Prostate gland (tissue), 2 donors: Measurements from ENCODE around the gene CNDP1. TPM values are rescaled to one million over a fixed set of nuclear protein-coding genes. Genes with fewer than 3 reads are reported as not detected.

Source experiments
- DNase-seq: peaks from one replicate; pipeline ENCODE4 v3.0.0-alpha.2; 2019; ENCODE audit warnings: low spot score
- H3K27ac ChIP-seq, 2 donors: fragments of 200-600 bp; sonication (generic); 2 replicates each; pipeline ENCODE4 v1.5.1; 2017 to 2019
- H3K27me3 ChIP-seq: fragments of 200-600 bp; sonication (generic); replicated peaks from 2 replicates; pipeline ENCODE4 v1.5.1; 2019; ENCODE audit not compliant: insufficient read depth
- H3K36me3 ChIP-seq, 2 donors: fragments of 200-600 bp; sonication (generic); 1 replicate in 1 of 2; 2 replicates in 1 of 2; pipeline versions ENCODE4 v1.5.1 to v1.8.1; 2017 to 2019
- H3K4me1 ChIP-seq: fragments of 200-600 bp; sonication (generic); replicated peaks from 2 replicates; pipeline ENCODE4 v1.5.1; 2019
- H3K4me3 ChIP-seq, 2 donors: fragments of 200-600 bp; sonication (generic); 2 replicates each; pipeline ENCODE4 v1.5.1; 2017 to 2019
- H3K9me3 ChIP-seq: fragments of 200-600 bp; sonication (generic); 2 replicates; pipeline ENCODE4 v1.5.1; 2017
- CTCF ChIP-seq, 4 experiments: fragments of 200-600 bp in 2 of 4; fragments of 450-650 bp in 2 of 4; sonication (generic) in 2 of 4; IDR thresholded peaks; 1 replicate in 3 of 4; 2 replicates in 1 of 4; pipeline ENCODE4 v1.5.1; 2016 to 2019; ENCODE audit warnings: antibody characterized with exemption in 4 of 4, mild to moderate bottlenecking in 2 of 4, moderate library complexity in 2 of 4
- POLR2A ChIP-seq: fragments of 450-650 bp; IDR thresholded peaks from one replicate; pipeline ENCODE4 v1.6.1; 2016; ENCODE audit warnings: antibody characterized with exemption, mild to moderate bottlenecking
- POLR2AphosphoS5 ChIP-seq: sonication (generic); formaldehyde crosslinking; IDR thresholded peaks from one replicate; pipeline ENCODE4 v1.6.1; 2017; ENCODE audit warnings: antibody characterized with exemption
- WGBS: methylation state at CpG from one replicate; pipeline ENCODE4 v1.1.5; 2018; 5-methylcytosine and 5-hydroxymethylcytosine counted together
- intact Hi-C: fragments of 100-400 bp; cut with DNase I; formaldehyde crosslinking; loops from one replicate; pipeline ENCODE4 v1.14.2; 2022
- total RNA-seq, 2 donors: library from RNA; depleted of rRNA; stranded (reverse); fragments of >200 nt; gene quantifications; one replicate each; pipeline ENCODE4 v1.1.0, GENCODE V29; 2016

The CNDP1 gene
- total RNA-seq, 2 donors from 2014 or later = not detected

GRCh38 chr18:74587441-74587840, 53.1 kb downstream of the CNDP1 start:
- TF ChIP-seq POLR2A = no peak
- TF ChIP-seq POLR2AphosphoS5 = no peak
- intact Hi-C loops = no loop called here
- WGBS = 75% methylated on average over 8 of the region's 8 CpGs
- Histone ChIP-seq H3K9me3 (no peaks in the 10 kb centered on the region), H3K36me3 (no peaks in the 10 kb centered on the region), H3K4me3 (no peak overlapping the region), H3K27me3 (peaks cover 5% of the 10 kb centered on the region), H3K27ac (no peak overlapping the region), H3K4me1 (no peaks in the 10 kb centered on the region)
- no peak for DNase-seq

GRCh38 chr18:74589021-74589420, 54.7 kb downstream of the CNDP1 start:
- intact Hi-C loops = no loop called here
- H3K27ac ChIP-seq = no peak overlapping the region

GRCh38 chr18:74589811-74590210, 55.5 kb downstream of the CNDP1 start:
- peaks cover 5% of the 10 kb centered on the region for H3K27me3 ChIP-seq
- WGBS = 81% methylated on average over 3 of the region's 3 CpGs
- intact Hi-C loops = no loop called here
- H3K4me3 ChIP-seq = no peak overlapping the region
- no peaks in the 10 kb centered on the region for H3K4me1 ChIP-seq
- no peak overlapping the region for H3K27ac ChIP-seq
- TF ChIP-seq CTCF (IDR thresholded peaks at IDR 0.05) (no peak), POLR2A (no peak), POLR2AphosphoS5 (no peak)
- no peak for DNase-seq
- no peaks in the 10 kb centered on the region for H3K9me3 ChIP-seq
- H3K36me3 ChIP-seq = no peaks in the 10 kb centered on the region

More at GRCh38 chr18:74589021-74589420, 54.7 kb downstream of the CNDP1 start:
- H3K4me3 ChIP-seq = no peak overlapping the region
- no peaks in the 10 kb centered on the region for H3K9me3 ChIP-seq
- H3K27me3 ChIP-seq = peaks cover 5% of the 10 kb centered on the region
- H3K36me3 ChIP-seq = no peaks in the 10 kb centered on the region
- no peaks in the 10 kb centered on the region for H3K4me1 ChIP-seq
- no peak for DNase-seq
- TF ChIP-seq CTCF (IDR thresholded peaks at IDR 0.05) (no peak), POLR2A (no peak), POLR2AphosphoS5 (no peak)
- WGBS = 63% methylated on average over 6 of the region's 6 CpGs

- DNase-seq = no peak
- Histone ChIP-seq H3K4me1 (no peaks in the 10 kb centered on the region), H3K9me3 (no peaks in the 10 kb centered on the region), H3K4me3 (no peak overlapping the region), H3K27me3 (peaks cover 5% of the 10 kb centered on the region), H3K27ac (no peak overlapping the region), H3K36me3 (no peaks in the 10 kb centered on the region)
- intact Hi-C loops = no loop called here
- WGBS = 82% methylated on average over 1 of the region's 1 CpG
- TF ChIP-seq CTCF (IDR thresholded peaks at IDR 0.05) (no peak), POLR2A (no peak), POLR2AphosphoS5 (no peak)
Observed at GRCh38 chr18:74590671-74591070, 56.4 kb downstream of the CNDP1 start.

- intact Hi-C loops = loop anchor here (5.0 kb wide), 1 partner anchor 98 kb away; the partner anchor contains the start of gene CNDP2
- no peak for DNase-seq
- H3K9me3 ChIP-seq = no peaks in the 10 kb centered on the region
- no peak overlapping the region for H3K27ac ChIP-seq
- H3K4me3 ChIP-seq = no peak overlapping the region
- no peaks in the 10 kb centered on the region for H3K4me1 ChIP-seq
- H3K36me3 ChIP-seq = no peaks in the 10 kb centered on the region
- no peaks in the 10 kb centered on the region for H3K27me3 ChIP-seq
- no peak for TF ChIP-seq CTCF (IDR thresholded peaks at IDR 0.05)
- TF ChIP-seq POLR2A = no peak
- TF ChIP-seq POLR2AphosphoS5 = no peak
Observed at GRCh38 chr18:74595431-74595830, 61.1 kb downstream of the CNDP1 start.
